HFFc6 (cell line): ENCODE data around the gene ANO6. TPM values are rescaled to one million over a fixed set of nuclear protein-coding genes. Genes with fewer than 3 reads are reported as not detected.
A peak's percentile ranks its signal among the peaks of the same experiment; 100 is the strongest.

Experiments
- DNase-seq: peaks from one replicate; pipeline ENCODE4 v3.0.0-alpha.2; 2018
- H3K27ac Mint-ChIP-seq: 2 replicates; pipeline ENCODE4 v1.8.0; 2020; ENCODE audit warnings: mild to moderate bottlenecking, mixed read lengths
- H3K27me3 Mint-ChIP-seq: 2 replicates; pipeline ENCODE4 v1.8.0; 2021; ENCODE audit warnings: mild to moderate bottlenecking, moderate library complexity, mixed read lengths; ENCODE audit not compliant: insufficient read depth
- H3K36me3 Mint-ChIP-seq: 2 replicates; pipeline ENCODE4 v1.8.0; 2021; ENCODE audit warnings: low read depth, mixed read lengths
- H3K4me1 Mint-ChIP-seq: 2 replicates; pipeline ENCODE4 v1.8.0; 2020; ENCODE audit warnings: low read depth, mixed read lengths
- H3K4me3 Mint-ChIP-seq: 2 replicates; pipeline ENCODE4 v1.8.0; 2020; ENCODE audit warnings: mild to moderate bottlenecking, moderate library complexity, mixed read lengths
- H3K9me3 Mint-ChIP-seq: 2 replicates; pipeline ENCODE4 v1.8.0; 2020; ENCODE audit warnings: mild to moderate bottlenecking, mixed read lengths
- CTCF ChIP-seq: fragments of 200-600 bp; sonication (generic); IDR thresholded peaks from 2 replicates; pipeline ENCODE4 v1.5.0; 2021; ENCODE audit warnings: antibody characterized with exemption, mild to moderate bottlenecking
- total RNA-seq, 6 experiments: library from RNA; stranded (reverse); fragmentation: NEBNext Ultra II Directional; extraction: Animal tissue kit (Norgen Biotek cat#: 25700); gene quantifications; 2 replicates in 1 of 6; 3 replicates in 5 of 6; pipeline ENCODE4 v1.2.3, GENCODE V29; 2021

Gene ANO6
- total RNA-seq, 6 experiments from 2014 or later: 44.4 to 58.6 (median 53.3) TPM

GRCh38 chr12:45290216-45290605 lies 74.3 kb downstream of the ANO6 start:
- TF ChIP-seq CTCF: no peak

DNA sequence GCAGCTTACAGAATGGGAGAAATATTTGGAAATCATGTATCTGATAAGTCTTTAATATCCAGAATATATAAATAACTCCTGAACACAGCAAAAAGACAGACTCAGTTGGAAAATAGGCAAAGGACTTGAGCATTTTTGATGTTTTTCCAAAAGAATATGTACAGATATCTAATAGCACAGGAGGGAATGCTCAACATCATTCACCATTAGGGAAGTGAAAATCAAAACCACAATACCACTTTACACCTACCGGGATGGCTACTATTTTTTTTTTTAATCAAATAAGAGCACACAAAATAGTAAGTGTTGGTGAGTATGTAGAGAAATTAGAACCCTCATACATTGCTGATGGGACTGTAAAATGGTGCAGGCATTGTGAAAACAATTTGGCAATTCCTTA lies 75.6 kb downstream of the ANO6 start:
- peaks cover 46% of the 10 kb centered on the region for H3K4me1 Mint-ChIP-seq
- H3K9me3 Mint-ChIP-seq: no peaks in the 10 kb centered on the region
- DNase-seq: no peak
- TF ChIP-seq CTCF: no peak
- H3K27ac Mint-ChIP-seq: no peak overlapping the region
- H3K27me3 Mint-ChIP-seq: peaks cover 2% of the 10 kb centered on the region
- H3K4me3 Mint-ChIP-seq: no peak overlapping the region
- H3K36me3 Mint-ChIP-seq: peaks cover 16% of the 10 kb centered on the region

More at GRCh38 chr12:45290216-45290605, 74.3 kb downstream of the ANO6 start:
- Mint-ChIP-seq H3K9me3 (no peaks in the 10 kb centered on the region), H3K4me3 (peak overlapping the region; percentile 2; the same call in 1 of the 2 replicates), H3K27ac (peak overlapping the region; percentile 40; the same call in 1 of the 2 replicates), H3K4me1 (peaks cover 51% of the 10 kb centered on the region), H3K36me3 (peaks cover 16% of the 10 kb centered on the region), H3K27me3 (peaks cover 2% of the 10 kb centered on the region)
- peak; percentile 78 for DNase-seq

- peaks cover 2% of the 10 kb centered on the region; the same call in 1 of the 2 replicates for H3K27me3 Mint-ChIP-seq
- no peak for TF ChIP-seq CTCF
- H3K4me3 Mint-ChIP-seq: no peak overlapping the region; the same call in 1 of the 2 replicates
- H3K36me3 Mint-ChIP-seq: peaks cover 6% of the 10 kb centered on the region
- peaks cover 42% of the 10 kb centered on the region for H3K4me1 Mint-ChIP-seq
- 0 out of 2 replicates have a peak overlapping the region, but pooled peaks have one; percentile 4 for H3K27ac Mint-ChIP-seq
- no peaks in the 10 kb centered on the region for H3K9me3 Mint-ChIP-seq
- no peak for DNase-seq
Observed at GRCh38 chr12:45292486-45293195, 76.7 kb downstream of the ANO6 start.

DNA sequence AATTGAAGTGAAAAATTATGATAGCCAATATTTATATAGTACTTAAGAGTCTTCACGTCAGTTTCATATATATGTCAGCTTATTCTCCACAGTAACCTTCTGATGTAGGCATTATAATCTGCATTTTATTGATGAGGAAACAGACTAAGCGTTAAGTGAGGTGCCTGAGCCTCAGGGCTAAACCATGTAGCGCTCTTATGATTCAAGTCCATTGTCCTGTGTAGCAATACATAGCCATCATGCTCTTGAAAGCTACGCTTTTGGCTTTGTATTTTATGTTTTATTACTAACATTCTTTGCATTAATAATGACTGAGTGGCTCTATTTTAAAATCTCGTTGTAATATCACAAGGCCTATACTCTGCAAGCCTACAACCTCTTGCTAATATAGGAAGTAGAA lies 79.0 kb downstream of the ANO6 start:
- Mint-ChIP-seq H3K27ac (no peak overlapping the region), H3K4me3 (no peak overlapping the region), H3K27me3 (peaks cover 2% of the 10 kb centered on the region; the same call in 1 of the 2 replicates), H3K9me3 (no peaks in the 10 kb centered on the region), H3K4me1 (peaks cover 59% of the 10 kb centered on the region), H3K36me3 (peaks cover 6% of the 10 kb centered on the region)
- no peak for DNase-seq
- no peak for TF ChIP-seq CTCF

DNA sequence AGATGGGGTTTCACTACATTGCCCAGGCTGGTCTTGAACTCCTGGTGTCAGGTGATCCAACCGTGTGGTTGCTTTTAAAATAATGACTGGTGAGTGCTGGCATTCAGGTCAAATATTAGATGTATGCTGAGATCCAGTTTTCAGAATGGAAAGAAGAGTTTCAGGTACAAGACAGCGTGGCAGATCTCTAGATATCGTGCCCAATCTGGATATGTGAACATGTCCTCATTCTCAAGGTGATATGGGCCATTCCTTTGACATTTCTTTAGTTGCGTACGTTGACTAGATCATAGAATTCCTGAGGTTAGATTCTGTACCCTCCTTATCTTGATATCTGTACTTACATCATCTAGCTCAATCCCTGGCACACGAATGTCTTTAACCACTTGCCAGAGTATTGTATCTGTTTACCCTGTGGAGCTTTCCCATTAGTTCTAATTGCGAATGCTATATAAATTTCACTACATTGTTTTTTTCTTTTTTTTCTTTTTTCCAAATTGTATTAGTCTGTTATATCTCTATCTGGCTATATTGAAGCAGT lies 80.2 kb downstream of the ANO6 start:
- H3K4me1 Mint-ChIP-seq: peaks cover 49% of the 10 kb centered on the region

More for the DNA sequence above, 80.2 kb downstream of the ANO6 start:
- Mint-ChIP-seq H3K36me3 (peaks cover under 1% of the 10 kb centered on the region; the same call in 1 of the 2 replicates), H3K27ac (no peak overlapping the region), H3K27me3 (peaks cover 2% of the 10 kb centered on the region; the same call in 1 of the 2 replicates), H3K4me3 (no peak overlapping the region), H3K9me3 (no peaks in the 10 kb centered on the region)
- no peak for DNase-seq
- TF ChIP-seq CTCF: no peak
